Keratinocyte (primary cell): Measurements from ENCODE around the gene TOMM5. TPM values are rescaled to one million over a fixed set of nuclear protein-coding genes. Genes with fewer than 3 reads are reported as not detected.

Experiments used
- DNase-seq: peaks from one replicate; pipeline ENCODE4 v3.0.0-alpha.2; 2011; ENCODE audit warnings: low read depth, missing footprints, low spot score
- FAIRE-seq: peaks from 2 replicates; lab custom pipeline; 2011; peaks lifted over from hg19 to GRCh38; lab: Jason Lieb, UNC
- H2AFZ ChIP-seq: 2 replicates; pipeline ENCODE4 v1.6.0; 2012; ENCODE audit warnings: low read length, control low read depth, inconsistent platforms; ENCODE audit not compliant: control insufficient read depth
- H3K27ac ChIP-seq: 2 replicates; pipeline ENCODE4 v1.5.1; 2011; ENCODE audit warnings: low read length; ENCODE audit not compliant: control insufficient read depth, insufficient read depth
- H3K27me3 ChIP-seq: 3 replicates; pipeline ENCODE4 v1.6.0; 2011; ENCODE audit warnings: low read length; ENCODE audit not compliant: control insufficient read depth, insufficient read depth; ENCODE audit errors: extremely low read depth
- H3K36me3 ChIP-seq, 2 experiments: 2 replicates in 1 of 2; 3 replicates in 1 of 2; pipeline ENCODE4 v1.5.1; 2011; ENCODE audit warnings: low read length in 2 of 2, mild to moderate bottlenecking in 1 of 2; ENCODE audit not compliant: control insufficient read depth in 2 of 2, insufficient read depth in 2 of 2; ENCODE audit errors: extremely low read depth in 1 of 2
- H3K4me1 ChIP-seq: 3 replicates; pipeline ENCODE4 v1.5.1; 2011; ENCODE audit warnings: low read length; ENCODE audit not compliant: control insufficient read depth, insufficient read depth; ENCODE audit errors: extremely low read depth
- H3K4me2 ChIP-seq: 3 replicates; pipeline ENCODE4 v1.6.0; 2011; ENCODE audit warnings: low read depth, low read length; ENCODE audit not compliant: control insufficient read depth, insufficient read depth; ENCODE audit errors: extremely low read depth
- H3K4me3 ChIP-seq, 3 experiments: fragments of 200-600 bp in 1 of 3; sonication (generic) in 1 of 3; 2 replicates in 2 of 3; 3 replicates in 1 of 3; pipeline ENCODE4 v1.5.1; 2011 to 2016; ENCODE audit warnings: low read length in 3 of 3, mild to moderate bottlenecking in 3 of 3, control low read depth in 2 of 3, inconsistent platforms in 1 of 3, low read depth in 1 of 3, mixed read lengths in 1 of 3, mixed run types in 1 of 3, moderate library complexity in 1 of 3; ENCODE audit not compliant: control insufficient read depth in 2 of 3, insufficient read depth in 2 of 3; ENCODE audit errors: extremely low read depth in 1 of 3
- H3K79me2 ChIP-seq: 2 replicates; pipeline ENCODE4 v1.6.0; 2012; ENCODE audit warnings: low read length; ENCODE audit not compliant: control insufficient read depth, insufficient read depth
- H3K9ac ChIP-seq: 3 replicates; pipeline ENCODE4 v1.6.0; 2011; ENCODE audit warnings: low read length; ENCODE audit not compliant: control insufficient read depth, insufficient read depth; ENCODE audit errors: extremely low read depth
- H3K9me1 ChIP-seq: 3 replicates; pipeline ENCODE4 v1.6.0; 2011; ENCODE audit warnings: low read length; ENCODE audit not compliant: control insufficient read depth, insufficient read depth; ENCODE audit errors: extremely low read depth
- H3K9me3 ChIP-seq: 2 replicates; pipeline ENCODE4 v1.5.1; 2012; ENCODE audit warnings: low read depth, low read length; ENCODE audit not compliant: control insufficient read depth
- H4K20me1 ChIP-seq: 3 replicates; pipeline ENCODE4 v1.6.0; 2011; ENCODE audit warnings: low read length; ENCODE audit not compliant: control insufficient read depth, insufficient read depth; ENCODE audit errors: extremely low read depth
- CTCF ChIP-seq, 3 experiments: IDR thresholded peaks in 1 of 3; conservative IDR thresholded peaks in 1 of 3; optimal IDR thresholded peaks in 1 of 3; 2 replicates in 2 of 3; 3 replicates in 1 of 3; pipeline versions ENCODE3 to v1.5.1; 2011; ENCODE audit warnings: low read length in 3 of 3, mild to moderate bottlenecking in 3 of 3, moderate library complexity in 2 of 3, control low read depth in 1 of 3, inconsistent platforms in 1 of 3; ENCODE audit not compliant: insufficient read depth in 2 of 3; ENCODE audit errors: extremely low read depth in 1 of 3
- EZH2 ChIP-seq: IDR thresholded peaks from one replicate; pipeline ENCODE4 v1.6.1; 2012; ENCODE audit warnings: inconsistent platforms, mild to moderate bottlenecking, low read length, moderate library complexity
- dilution Hi-C: fragments of 300-500 bp; cut with MboI; formaldehyde crosslinking; loops from one replicate; pipeline ENCODE4 v1.7.0; 2020; ENCODE audit warnings: low sequenced_read_pairs; ENCODE audit not compliant: extremely low pct_ligation_motif_present
- polyA plus RNA-seq, 5 experiments: library from polyadenylated mRNA; depleted of rRNA in 3 of 5; stranded (reverse) in 3 of 5; stranded (forward) in 1 of 5; unstranded in 1 of 5; fragments of >200 nt; gene quantifications; 1 replicate in 1 of 5; 2 replicates in 3 of 5; 3 replicates in 1 of 5; pipeline versions ENCODE4 v1.2.1 to v1.2.3, GENCODE V29; 2011 to 2012; ENCODE audit warnings: missing spikeins in 2 of 5, low read depth in 1 of 5, low replicate concordance in 1 of 5

Gene TOMM5
- polyA plus RNA-seq, 1 donor (not counting 4 experiments of a cell fraction or from before 2014, with no cell fraction given), result 232 TPM

- no peak for DNase-seq
- no peaks in the 10 kb centered on the region for H3K27me3 ChIP-seq
- H3K36me3 ChIP-seq, result no peaks in the 10 kb centered on the region
- no peak overlapping the region for H3K4me2 ChIP-seq
- H3K9me1 ChIP-seq, result no peaks in the 10 kb centered on the region
- H3K27ac ChIP-seq, result no peak overlapping the region
- dilution Hi-C loops, result no loop called here
- no peak for FAIRE-seq
- no peaks in the 10 kb centered on the region for H3K79me2 ChIP-seq
- no peak for TF ChIP-seq EZH2
- TF ChIP-seq CTCF (optimal IDR thresholded peaks at IDR 0.05 in 1 of 3, IDR thresholded peaks at IDR 0.05 in 1 of 3, conservative IDR thresholded peaks at IDR 0.05 in 1 of 3; ENCODE audit: extremely low read depth in 1 of 3, insufficient read depth in 2 of 3, low read length in 3 of 3), result no peak
- no peaks in the 10 kb centered on the region for H3K9me3 ChIP-seq
- no peak overlapping the region for H2AFZ ChIP-seq
- no peak overlapping the region for H3K9ac ChIP-seq
- no peak overlapping the region for H3K4me3 ChIP-seq
- H4K20me1 ChIP-seq, result no peaks in the 10 kb centered on the region
- H3K4me1 ChIP-seq, result no peaks in the 10 kb centered on the region
Measured at GRCh38 chr9:37617832-37618231, 25.4 kb upstream of the TOMM5 start.

GRCh38 chr9:37617161-37617560, 24.8 kb upstream of the TOMM5 start:
- Histone ChIP-seq H3K9ac (no peak overlapping the region), H4K20me1 (no peaks in the 10 kb centered on the region), H3K79me2 (no peaks in the 10 kb centered on the region), H3K4me2 (no peak overlapping the region), H3K4me1 (no peaks in the 10 kb centered on the region), H3K27ac (no peak overlapping the region), H3K9me1 (no peaks in the 10 kb centered on the region), H2AFZ (no peak overlapping the region), H3K4me3 (no peak overlapping the region), H3K27me3 (no peaks in the 10 kb centered on the region), H3K36me3 (no peaks in the 10 kb centered on the region), H3K9me3 (no peaks in the 10 kb centered on the region)
- dilution Hi-C loops, result no loop called here
- TF ChIP-seq EZH2 (no peak), CTCF (optimal IDR thresholded peaks at IDR 0.05 in 1 of 3, IDR thresholded peaks at IDR 0.05 in 1 of 3, conservative IDR thresholded peaks at IDR 0.05 in 1 of 3; ENCODE audit: extremely low read depth in 1 of 3, insufficient read depth in 2 of 3, low read length in 3 of 3) (no peak)
- FAIRE-seq (no peak), DNase-seq (no peak)
